A549 treated with AZD2906 at 1 μM for 4 hours (cell line): ENCODE results near the gene FREM2. TPM values are rescaled to one million over a fixed set of nuclear protein-coding genes. Genes with fewer than 3 reads are reported as not detected.

Source experiments
- total RNA-seq: library from RNA; stranded (reverse); fragments of 200-300 nt; extraction: Qiagen RNA extraction; gene quantifications from 5 replicates; pipeline ENCODE4 v1.2.3, GENCODE V29; 2022

The FREM2 gene
- total RNA-seq = not detected in 5 replicates

GRCh38 chr13:38686577-38687245 is at the start of gene FREM2:
TSS of gene FREM2 (plus strand) at chr13:38687077. CDS start at chr13:38687345, 268 bp downstream.

